Stimulated activated memory B cell treated with anti-CD40 and anti-IgM and Interleukin-4, amounts not matched to agents 10 μg/mL and 1 μg/mL and 100 μg/mL, for 72 hours (primary cell): ENCODE measurements around the gene ZNRF1.
"Not testable (repeated sequence)": the region's sequence is repeated elsewhere in the genome, so short reads cannot be mapped to it uniquely, and the experiment has no call there.

ENCODE experiments used
- ATAC-seq: fragments of 150-1000 bp; cut with Tn5 transposase; 2 replicates; pipeline ENCODE4 v1.10.0; 2021
- H3K27ac Mint-ChIP-seq: one replicate; pipeline ENCODE4 v1.8.0; 2022; ENCODE audit warnings: mild to moderate bottlenecking, mixed read lengths
- H3K27me3 Mint-ChIP-seq: one replicate; pipeline ENCODE4 v1.8.0; 2022; ENCODE audit warnings: mixed read lengths
- H3K36me3 Mint-ChIP-seq: one replicate; pipeline ENCODE4 v1.8.0; 2022; ENCODE audit warnings: mixed read lengths
- H3K4me1 Mint-ChIP-seq: one replicate; pipeline ENCODE4 v1.8.0; 2022; ENCODE audit warnings: mixed read lengths
- H3K4me3 Mint-ChIP-seq: one replicate; pipeline ENCODE4 v1.8.0; 2022; ENCODE audit warnings: mild to moderate bottlenecking, moderate library complexity, mixed read lengths
- H3K9me3 Mint-ChIP-seq: one replicate; pipeline ENCODE4 v1.8.0; 2022; ENCODE audit warnings: mixed read lengths

ZNRF1 gene

DNA sequence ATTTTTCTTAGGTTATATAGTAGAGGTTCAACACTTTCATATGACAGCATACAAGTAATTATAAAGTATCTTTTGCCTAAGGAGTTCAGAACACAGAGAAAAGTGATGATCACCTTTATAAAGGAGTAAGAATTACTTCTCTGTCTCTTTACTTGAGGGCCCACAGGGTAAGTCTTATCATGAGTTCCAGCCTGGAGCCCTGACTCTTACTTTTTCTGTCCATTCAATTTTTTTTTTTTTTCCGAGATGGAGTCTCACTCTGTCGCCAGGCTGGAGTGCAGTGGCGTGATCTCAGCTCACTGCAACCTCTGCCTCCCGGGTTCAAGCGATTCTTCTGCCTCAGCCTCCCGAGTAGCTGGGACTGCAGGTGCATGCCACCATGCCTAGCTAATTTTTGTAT is 14.3 kb downstream of the ZNRF1 start:
- H3K4me1 Mint-ChIP-seq = peaks cover 19% of the 10 kb centered on the region
- ATAC-seq, H3K9me3 Mint-ChIP-seq, H3K4me3 Mint-ChIP-seq, H3K36me3 Mint-ChIP-seq, H3K27me3 Mint-ChIP-seq, H3K27ac Mint-ChIP-seq: not testable (repeated sequence)

DNA sequence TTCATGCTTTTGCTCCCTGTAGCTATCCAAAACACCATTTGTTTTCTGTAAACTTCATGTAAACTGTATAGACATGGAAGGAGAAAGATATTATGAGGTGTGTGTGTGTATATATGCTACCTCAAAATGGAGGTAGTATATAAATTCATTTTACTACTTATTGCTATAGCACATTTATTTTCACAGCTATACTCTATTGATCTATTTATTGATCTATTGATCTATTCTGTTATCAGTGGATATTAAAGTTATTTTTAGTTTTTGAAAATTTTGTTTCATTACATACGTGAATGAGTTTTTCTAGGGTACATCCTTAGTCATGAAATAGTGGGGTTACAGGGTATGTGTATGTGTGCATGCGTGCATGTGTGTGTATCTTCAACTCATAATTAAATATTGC is 15.5 kb downstream of the ZNRF1 start:
- no peak for ATAC-seq
- Mint-ChIP-seq H3K4me3 (no peak overlapping the region), H3K9me3 (no peaks in the 10 kb centered on the region), H3K4me1 (peaks cover 19% of the 10 kb centered on the region), H3K27ac (no peak overlapping the region), H3K27me3 (peaks cover 4% of the 10 kb centered on the region), H3K36me3 (no peaks in the 10 kb centered on the region)

DNA sequence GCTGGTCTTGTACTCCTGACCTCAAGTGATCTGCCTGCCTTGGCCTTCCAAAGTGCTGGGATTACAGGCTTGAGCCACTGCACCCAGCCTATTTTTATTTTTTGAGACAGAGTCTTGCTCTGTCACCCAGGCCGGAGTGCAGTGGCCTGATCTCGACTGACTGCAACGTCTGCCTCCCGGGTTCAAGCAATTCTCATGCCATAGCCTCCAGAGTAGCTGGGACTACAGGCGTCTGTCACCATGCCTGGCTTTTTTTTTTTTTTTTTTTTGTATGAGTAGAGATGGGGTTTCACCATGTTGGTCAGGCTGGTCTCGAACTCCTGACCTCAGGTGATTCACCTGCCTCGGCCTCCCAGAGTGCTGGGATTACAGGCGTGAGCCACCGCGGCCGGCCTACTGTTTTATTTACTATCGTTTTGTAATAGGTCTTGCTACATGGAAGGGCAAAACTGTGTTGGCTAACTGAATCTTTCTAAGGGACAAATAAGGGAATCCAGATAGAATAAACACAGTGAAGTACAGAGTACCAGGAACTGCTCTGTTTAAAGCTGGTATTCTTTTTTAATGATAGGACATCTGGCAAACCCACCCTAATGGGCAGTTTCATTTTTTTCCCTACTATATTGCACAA is 17.7 kb downstream of the ZNRF1 start:
- not testable (repeated sequence) for H3K36me3 Mint-ChIP-seq, H3K27ac Mint-ChIP-seq, H3K4me3 Mint-ChIP-seq, H3K9me3 Mint-ChIP-seq, ATAC-seq
- H3K27me3 Mint-ChIP-seq = peaks cover 20% of the 10 kb centered on the region
- peaks cover 18% of the 10 kb centered on the region for H3K4me1 Mint-ChIP-seq

DNA sequence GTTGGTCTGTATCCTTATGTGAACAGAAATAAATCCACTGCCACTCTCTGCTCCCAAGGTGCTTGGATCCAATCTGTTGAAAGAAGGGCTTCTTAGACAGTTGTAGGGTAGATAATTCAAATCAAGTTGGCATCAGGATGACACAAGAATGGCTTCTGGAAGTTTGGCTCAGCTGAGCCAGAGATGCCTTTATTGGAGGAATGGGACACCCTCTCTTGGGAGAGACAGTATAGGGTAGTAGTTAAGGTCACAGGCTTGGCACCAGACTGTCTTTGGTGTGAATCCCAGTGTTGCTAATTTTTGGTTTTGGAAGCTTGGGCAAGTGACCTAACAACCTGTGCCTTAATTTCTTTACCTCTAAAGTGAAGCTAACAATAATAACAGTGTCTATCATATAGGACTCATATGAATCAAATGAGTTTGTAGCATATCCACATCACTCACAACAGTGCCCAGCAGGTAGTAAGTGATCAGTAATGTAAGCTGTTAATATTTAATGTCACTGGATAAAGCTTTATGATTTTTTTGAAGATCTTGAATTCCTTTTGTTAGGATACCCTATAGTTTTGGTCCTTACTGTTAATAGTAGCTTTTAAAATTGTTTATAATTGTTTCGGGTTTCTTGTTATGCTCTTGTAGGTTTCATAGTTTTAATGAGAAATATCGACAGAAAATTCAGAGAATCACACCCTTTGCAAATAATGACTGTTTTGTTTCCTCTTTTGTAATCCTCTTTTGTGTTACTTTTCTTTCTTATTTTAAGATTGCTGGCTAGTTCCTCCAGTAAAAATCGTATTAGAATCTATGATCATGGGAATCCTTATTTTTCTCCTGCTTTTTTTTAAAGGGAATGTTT is 19.1 kb downstream of the ZNRF1 start:
- H3K4me3 Mint-ChIP-seq = no peak overlapping the region
- no peak overlapping the region for H3K27ac Mint-ChIP-seq
- peaks cover 4% of the 10 kb centered on the region for H3K4me1 Mint-ChIP-seq
- peaks cover 12% of the 10 kb centered on the region for H3K9me3 Mint-ChIP-seq
- ATAC-seq = no peak
- H3K27me3 Mint-ChIP-seq = peaks cover 25% of the 10 kb centered on the region
- peaks cover 12% of the 10 kb centered on the region for H3K36me3 Mint-ChIP-seq

DNA sequence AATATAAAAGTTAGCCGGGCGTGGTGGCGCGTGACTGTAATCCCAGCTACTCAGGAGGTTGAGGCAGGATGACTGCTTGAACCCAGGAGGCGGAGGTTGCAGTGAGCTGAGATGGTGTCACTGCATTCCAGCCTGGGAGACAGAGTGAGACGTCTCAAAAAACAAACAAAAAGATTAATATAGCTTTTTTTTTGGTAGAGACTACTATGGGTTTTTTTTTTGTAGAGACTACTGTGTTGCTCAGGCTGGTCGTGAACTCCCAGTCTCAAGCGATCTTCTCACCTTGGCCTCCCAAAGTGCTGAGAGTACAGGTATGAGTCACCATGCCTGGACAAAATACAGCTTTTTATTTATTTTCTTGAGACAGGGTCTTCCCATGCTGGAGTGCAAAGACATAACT is 20.2 kb downstream of the ZNRF1 start:
- Mint-ChIP-seq H3K4me3 (no peak overlapping the region), H3K36me3 (peaks cover 12% of the 10 kb centered on the region), H3K27me3 (peaks cover 25% of the 10 kb centered on the region), H3K27ac (no peak overlapping the region), H3K4me1 (no peaks in the 10 kb centered on the region), H3K9me3 (peaks cover 12% of the 10 kb centered on the region)
- ATAC-seq = no peak

DNA sequence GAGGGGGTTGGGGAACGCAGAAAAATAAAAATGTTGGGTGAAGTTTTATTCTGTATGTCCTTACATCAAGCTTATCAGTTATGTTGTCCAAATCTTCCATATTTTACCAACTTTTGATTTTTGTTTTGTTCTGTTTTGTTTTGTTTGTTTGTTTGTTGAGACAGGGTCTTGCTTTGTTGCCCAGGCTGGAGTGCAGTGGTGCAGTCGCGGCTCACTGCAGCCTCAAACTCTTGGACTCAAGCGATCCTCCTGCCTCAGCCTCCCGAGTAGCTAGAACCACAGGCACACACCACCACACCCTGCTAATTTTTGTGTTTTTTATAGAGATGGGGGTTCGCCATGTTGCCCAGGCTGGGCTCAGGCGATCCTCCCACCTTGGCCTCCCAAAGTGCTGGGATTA is 20.8 kb downstream of the ZNRF1 start:
- no peak for ATAC-seq
- Mint-ChIP-seq H3K4me3 (no peak overlapping the region), H3K4me1 (peaks cover 5% of the 10 kb centered on the region), H3K27me3 (peaks cover 25% of the 10 kb centered on the region), H3K36me3 (peaks cover 12% of the 10 kb centered on the region), H3K9me3 (peaks cover 12% of the 10 kb centered on the region), H3K27ac (no peak overlapping the region)

DNA sequence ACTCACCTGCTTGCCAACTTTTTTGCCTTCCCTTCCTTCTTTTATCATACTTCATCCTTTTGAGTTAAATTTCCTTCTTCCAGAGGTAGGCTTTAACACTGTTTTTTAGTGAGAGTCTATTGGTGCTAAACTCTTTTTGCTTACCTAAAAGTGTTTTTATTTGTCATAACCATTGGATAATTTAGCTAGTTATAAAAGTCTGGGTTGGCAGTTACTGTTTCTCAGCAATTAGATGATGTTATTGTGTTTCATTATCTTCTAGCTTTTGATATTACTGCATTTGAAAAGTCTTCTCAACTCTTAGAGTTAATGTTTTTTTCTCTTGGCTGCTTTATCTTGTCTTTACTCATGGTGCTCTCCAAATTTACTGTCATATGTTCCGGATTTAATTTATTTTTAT is 22.6 kb downstream of the ZNRF1 start:
- Mint-ChIP-seq H3K4me1 (peaks cover 6% of the 10 kb centered on the region), H3K27ac (no peak overlapping the region), H3K36me3 (peaks cover 12% of the 10 kb centered on the region), H3K4me3 (no peak overlapping the region), H3K27me3 (peaks cover 25% of the 10 kb centered on the region), H3K9me3 (peaks cover 12% of the 10 kb centered on the region)
- ATAC-seq = no peak

DNA sequence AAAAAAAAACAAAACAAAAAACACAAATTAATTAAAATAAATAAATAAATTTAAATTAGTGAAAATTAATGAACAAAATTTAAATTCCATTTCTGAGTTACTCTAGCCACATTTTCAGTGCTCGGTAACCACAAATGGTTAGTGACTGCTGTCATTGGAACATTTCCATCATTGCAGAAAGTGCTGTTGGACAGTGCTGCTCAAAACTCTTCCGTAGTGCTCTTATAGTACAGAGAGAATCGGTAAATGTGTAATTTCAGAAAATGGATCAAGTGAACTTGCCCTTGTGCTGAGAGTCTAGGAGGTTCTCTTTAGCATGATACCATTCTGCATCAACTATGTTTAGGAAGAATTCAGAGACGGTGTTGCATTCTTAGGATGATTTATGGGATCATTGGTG is 23.7 kb downstream of the ZNRF1 start:
- no peak for ATAC-seq
- Mint-ChIP-seq H3K9me3 (peaks cover 12% of the 10 kb centered on the region), H3K27me3 (peaks cover 25% of the 10 kb centered on the region), H3K4me3 (no peak overlapping the region), H3K4me1 (peaks cover 6% of the 10 kb centered on the region), H3K27ac (no peak overlapping the region), H3K36me3 (peaks cover 12% of the 10 kb centered on the region)

DNA sequence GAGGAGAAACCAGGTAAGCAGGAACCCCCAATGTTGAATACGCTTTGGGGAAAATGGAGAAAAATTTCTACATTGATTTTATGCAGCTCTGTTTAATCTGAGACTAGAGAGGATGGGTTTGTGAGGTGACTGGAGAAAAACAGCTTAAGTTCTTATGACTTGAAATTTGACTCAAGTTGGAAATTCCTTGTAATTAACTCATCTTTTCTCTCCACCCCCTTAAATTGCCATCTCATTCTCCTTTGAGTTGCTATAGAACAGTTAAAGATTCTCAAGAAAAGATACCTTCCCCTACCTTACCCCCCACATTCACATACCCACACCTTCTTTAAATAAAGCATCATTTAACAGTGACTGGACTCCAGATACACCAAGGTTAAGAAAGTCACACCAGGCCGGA is 24.2 kb downstream of the ZNRF1 start:
- H3K27ac Mint-ChIP-seq = no peak overlapping the region
- H3K4me1 Mint-ChIP-seq = peaks cover 6% of the 10 kb centered on the region
- H3K27me3 Mint-ChIP-seq = peaks cover 25% of the 10 kb centered on the region
- no peak overlapping the region for H3K4me3 Mint-ChIP-seq
- peaks cover 12% of the 10 kb centered on the region for H3K9me3 Mint-ChIP-seq
- H3K36me3 Mint-ChIP-seq = peaks cover 12% of the 10 kb centered on the region
- ATAC-seq = no peak

DNA sequence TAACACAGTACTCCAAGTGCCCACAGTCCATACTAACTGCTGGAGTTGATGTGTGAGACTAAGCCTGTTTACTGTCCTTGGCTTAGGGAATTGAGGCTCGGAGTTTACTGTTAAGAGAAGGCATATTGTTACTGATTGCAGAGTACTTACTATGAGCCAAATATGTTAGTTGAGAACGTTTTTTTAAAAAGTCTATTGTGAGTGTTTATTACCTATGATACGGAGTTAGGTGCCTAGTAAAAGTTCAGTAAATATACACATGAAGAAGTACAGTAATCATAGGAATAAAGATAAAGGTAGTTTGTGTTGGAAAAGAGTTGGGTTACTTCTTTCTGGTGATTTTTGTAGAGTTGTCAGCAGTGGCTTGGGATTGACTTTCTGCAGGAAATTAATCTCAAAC is 25.4 kb downstream of the ZNRF1 start:
- ATAC-seq = no peak
- Mint-ChIP-seq H3K9me3 (peaks cover 12% of the 10 kb centered on the region), H3K27me3 (peaks cover 25% of the 10 kb centered on the region), H3K4me1 (peaks cover 6% of the 10 kb centered on the region), H3K36me3 (peaks cover 12% of the 10 kb centered on the region), H3K27ac (no peak overlapping the region), H3K4me3 (no peak overlapping the region)

DNA sequence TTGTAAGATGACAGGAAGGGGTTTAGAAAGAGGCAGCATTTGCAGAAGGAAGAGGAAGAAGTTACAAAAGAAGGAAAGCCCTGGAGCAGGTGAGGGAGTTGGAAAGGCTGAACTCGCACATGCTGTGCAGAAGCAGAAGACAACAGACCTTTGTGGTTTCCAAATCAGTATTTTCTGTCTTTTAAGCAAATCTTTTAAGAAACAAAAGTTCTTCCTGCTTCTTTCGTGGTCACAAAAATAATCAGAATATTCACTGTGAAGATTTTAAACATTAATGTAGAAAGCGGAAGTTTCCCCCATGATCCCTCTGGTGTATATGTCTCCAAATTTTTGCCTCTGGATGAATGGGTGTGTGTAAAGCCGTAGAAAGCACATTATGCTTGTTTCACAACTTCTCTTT is 25.8 kb downstream of the ZNRF1 start:
- Mint-ChIP-seq H3K4me3 (no peak overlapping the region), H3K9me3 (peaks cover 12% of the 10 kb centered on the region), H3K36me3 (peaks cover 12% of the 10 kb centered on the region), H3K27me3 (peaks cover 25% of the 10 kb centered on the region), H3K4me1 (peaks cover 6% of the 10 kb centered on the region), H3K27ac (no peak overlapping the region)
- no peak for ATAC-seq

DNA sequence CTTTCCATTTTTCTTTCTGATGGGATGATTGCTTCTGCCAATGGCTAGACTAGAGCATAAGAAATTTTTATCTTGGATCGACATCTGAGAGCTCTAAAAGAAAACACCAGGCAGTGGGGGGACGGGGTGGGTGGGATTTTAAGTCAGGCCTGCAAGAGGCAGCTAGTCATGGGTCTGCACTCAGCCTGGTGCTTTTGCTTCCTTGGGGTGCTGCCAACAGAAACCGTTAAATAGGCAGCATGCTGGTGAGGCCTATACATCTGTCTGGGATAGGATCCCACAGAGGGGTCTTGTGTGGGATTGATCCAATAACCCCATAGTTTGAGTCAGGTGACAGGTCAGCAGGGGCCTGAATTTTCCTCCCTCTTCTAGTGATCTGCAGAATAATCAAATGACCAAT is 26.9 kb downstream of the ZNRF1 start:
- Mint-ChIP-seq H3K36me3 (peaks cover 12% of the 10 kb centered on the region), H3K27me3 (peaks cover 13% of the 10 kb centered on the region), H3K4me1 (peaks cover 6% of the 10 kb centered on the region), H3K4me3 (no peak overlapping the region), H3K27ac (no peak overlapping the region), H3K9me3 (peaks cover 12% of the 10 kb centered on the region)
- ATAC-seq = no peak

DNA sequence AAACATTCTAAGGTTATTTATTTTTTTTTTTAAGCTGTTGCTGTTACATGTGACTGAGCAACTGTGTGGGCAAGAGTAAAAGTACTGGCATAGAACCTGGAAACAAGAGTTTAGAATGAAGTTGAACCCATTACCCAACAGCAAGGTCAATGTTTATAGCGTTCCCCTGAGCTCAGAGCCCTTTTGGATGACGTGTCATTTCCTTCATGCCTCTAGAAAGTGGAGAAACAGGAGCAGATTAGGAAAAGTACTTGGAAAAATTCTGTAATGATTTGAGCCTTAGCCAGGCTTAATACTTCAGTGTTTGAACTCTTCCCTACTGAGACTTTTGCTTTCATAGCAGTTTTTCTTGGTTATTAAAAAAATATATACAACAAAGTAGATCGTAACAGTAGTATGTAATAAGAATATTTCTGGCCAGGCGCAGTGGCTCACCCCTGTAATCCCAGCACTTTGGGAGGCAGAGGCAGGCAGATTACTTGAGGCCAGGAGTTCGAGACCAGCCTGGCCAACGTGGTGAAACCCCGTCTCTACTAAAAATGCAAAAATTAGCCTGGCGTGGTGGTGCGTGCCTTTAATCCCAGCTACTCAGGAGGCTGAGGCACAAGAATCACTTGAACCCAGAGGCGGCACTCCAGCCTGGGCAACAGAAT is 27.5 kb downstream of the ZNRF1 start:
- not testable (repeated sequence) for H3K27me3 Mint-ChIP-seq, H3K4me1 Mint-ChIP-seq, H3K9me3 Mint-ChIP-seq, H3K4me3 Mint-ChIP-seq, H3K27ac Mint-ChIP-seq, H3K36me3 Mint-ChIP-seq, ATAC-seq

DNA sequence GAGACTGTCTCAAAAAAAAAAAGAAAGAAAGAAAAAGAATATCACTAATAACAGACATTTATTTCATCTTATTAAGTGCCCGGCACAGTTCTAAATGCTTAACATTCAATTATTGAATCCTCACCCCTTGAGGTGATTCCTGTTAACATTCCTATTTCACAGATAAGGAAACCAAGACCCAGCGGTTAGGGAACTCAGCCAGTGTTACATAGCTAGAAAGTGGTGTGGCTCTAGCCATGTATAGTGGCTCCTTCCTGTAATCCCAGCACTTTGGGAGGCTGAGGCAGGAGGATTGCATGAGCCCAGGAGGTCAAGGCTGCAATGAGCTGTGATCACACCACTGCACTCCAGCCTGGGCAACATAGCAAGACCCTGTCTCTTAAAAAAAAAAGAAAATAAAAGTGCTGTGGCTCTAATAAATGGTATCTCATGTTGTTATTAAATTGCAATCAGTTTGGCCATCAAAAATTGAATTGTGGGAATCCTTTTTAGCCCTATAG is 28.1 kb downstream of the ZNRF1 start:
- peaks cover 2% of the 10 kb centered on the region for H3K36me3 Mint-ChIP-seq
- no peak overlapping the region for H3K4me3 Mint-ChIP-seq
- ATAC-seq = no peak
- H3K27ac Mint-ChIP-seq = no peak overlapping the region
- peaks cover 1% of the 10 kb centered on the region for H3K27me3 Mint-ChIP-seq
- H3K9me3 Mint-ChIP-seq = peaks cover 3% of the 10 kb centered on the region
- peaks cover 6% of the 10 kb centered on the region for H3K4me1 Mint-ChIP-seq

DNA sequence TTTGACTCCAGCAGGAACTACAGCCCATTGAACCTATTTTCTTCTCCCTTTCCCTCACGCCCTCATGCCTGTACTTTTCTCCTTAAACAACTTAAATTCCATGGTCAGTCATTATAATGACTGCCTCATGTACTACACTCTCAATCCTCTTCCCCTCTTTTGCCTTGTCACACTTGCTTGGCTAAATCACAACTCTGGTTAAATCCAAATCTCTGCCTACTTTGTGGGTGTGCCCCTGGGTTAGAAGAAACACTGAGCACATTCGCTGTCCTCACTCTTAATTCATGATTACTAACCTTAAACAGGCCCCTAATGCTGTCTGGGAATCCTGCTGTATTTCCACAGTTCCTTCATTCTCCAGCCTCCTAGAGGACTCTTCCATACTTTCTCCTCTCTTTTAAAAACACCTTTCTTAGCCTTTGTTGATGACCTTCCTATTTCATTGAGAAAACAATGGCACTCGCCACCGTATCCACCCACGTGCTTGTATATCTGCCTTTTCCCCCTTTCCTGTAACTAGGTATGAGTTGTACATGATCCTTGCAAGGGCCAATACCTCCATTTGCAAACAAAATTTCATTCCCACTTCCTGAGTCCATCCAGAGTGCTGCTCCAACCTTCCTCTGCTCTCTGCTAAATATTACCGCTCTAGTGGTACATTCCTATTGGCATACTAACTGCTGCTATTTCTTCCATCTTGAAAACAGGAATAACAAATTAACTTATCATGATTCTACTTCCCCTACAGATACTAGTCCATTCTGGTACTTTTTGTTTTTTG is 28.9 kb downstream of the ZNRF1 start:
- H3K9me3 Mint-ChIP-seq = peaks cover under 1% of the 10 kb centered on the region
- no peaks in the 10 kb centered on the region for H3K36me3 Mint-ChIP-seq
- ATAC-seq = no peak
- H3K27ac Mint-ChIP-seq = no peak overlapping the region
- H3K27me3 Mint-ChIP-seq = no peaks in the 10 kb centered on the region
- H3K4me3 Mint-ChIP-seq = no peak overlapping the region
- H3K4me1 Mint-ChIP-seq = peaks cover 6% of the 10 kb centered on the region
